ENCODE results near the gene STEAP1.

The STEAP1 gene

GRCh38 chr7:90169891-90170290 lies 15.6 kb downstream of the STEAP1 start:
- H3K36me3 ChIP-seq: no peaks in the 10 kb centered on the region
- H3K9me3 ChIP-seq: no peaks in the 10 kb centered on the region
- no peak overlapping the region for H3K27ac ChIP-seq
- no peaks in the 10 kb centered on the region for H3K4me1 ChIP-seq (ENCODE audit: control insufficient read depth in 1 of 2, insufficient read depth in 1 of 2, low read depth in 1 of 2, low read length in 1 of 2)
- H3K4me3 ChIP-seq (ENCODE audit: low read depth in 1 of 2, low read length in 1 of 2): no peak overlapping the region
- TF ChIP-seq CTCF (IDR thresholded peaks at IDR 0.05): no peak
- peaks cover 9% of the 10 kb centered on the region for H3K27me3 ChIP-seq

- peaks cover 13% of the 10 kb centered on the region for H3K9me3 ChIP-seq
- no peak overlapping the region for H3K4me3 ChIP-seq (ENCODE audit: low read depth in 1 of 2, low read length in 1 of 2)
- no peak overlapping the region for H3K27ac ChIP-seq
- H3K36me3 ChIP-seq: no peaks in the 10 kb centered on the region
- no peaks in the 10 kb centered on the region for H3K4me1 ChIP-seq (ENCODE audit: control insufficient read depth in 1 of 2, insufficient read depth in 1 of 2, low read depth in 1 of 2, low read length in 1 of 2)
- no peaks in the 10 kb centered on the region for H3K27me3 ChIP-seq
- no peak for TF ChIP-seq CTCF (IDR thresholded peaks at IDR 0.05)
Observed at GRCh38 chr7:90172121-90172520, 17.9 kb downstream of the STEAP1 start.

GRCh38 chr7:90172624-90173023 lies 18.4 kb downstream of the STEAP1 start:
- H3K27ac ChIP-seq: no peak overlapping the region
- no peak for TF ChIP-seq CTCF (IDR thresholded peaks at IDR 0.05)
- peaks cover 13% of the 10 kb centered on the region for H3K9me3 ChIP-seq
- no peaks in the 10 kb centered on the region for H3K27me3 ChIP-seq
- no peak overlapping the region for H3K4me3 ChIP-seq (ENCODE audit: low read depth in 1 of 2, low read length in 1 of 2)
- no peaks in the 10 kb centered on the region for H3K36me3 ChIP-seq
- no peaks in the 10 kb centered on the region for H3K4me1 ChIP-seq (ENCODE audit: control insufficient read depth in 1 of 2, insufficient read depth in 1 of 2, low read depth in 1 of 2, low read length in 1 of 2)

- Histone ChIP-seq H3K4me1 (ENCODE audit: control insufficient read depth in 1 of 2, insufficient read depth in 1 of 2, low read depth in 1 of 2, low read length in 1 of 2) (no peaks in the 10 kb centered on the region), H3K4me3 (ENCODE audit: low read depth in 1 of 2, low read length in 1 of 2) (no peak overlapping the region), H3K9me3 (peaks cover 13% of the 10 kb centered on the region), H3K36me3 (no peaks in the 10 kb centered on the region), H3K27ac (no peak overlapping the region), H3K27me3 (no peaks in the 10 kb centered on the region)
- TF ChIP-seq CTCF (IDR thresholded peaks at IDR 0.05): no peak
Observed at GRCh38 chr7:90173127-90173844, 19.0 kb downstream of the STEAP1 start.

GRCh38 chr7:90175667-90176066 lies 21.4 kb downstream of the STEAP1 start:
- no peaks in the 10 kb centered on the region for H3K4me1 ChIP-seq (ENCODE audit: control insufficient read depth in 1 of 2, insufficient read depth in 1 of 2, low read depth in 1 of 2, low read length in 1 of 2)
- no peak overlapping the region for H3K4me3 ChIP-seq (ENCODE audit: low read depth in 1 of 2, low read length in 1 of 2)
- no peak for TF ChIP-seq CTCF (IDR thresholded peaks at IDR 0.05)
- H3K27ac ChIP-seq: no peak overlapping the region
- H3K9me3 ChIP-seq: peaks cover 13% of the 10 kb centered on the region
- H3K27me3 ChIP-seq: no peaks in the 10 kb centered on the region
- no peaks in the 10 kb centered on the region for H3K36me3 ChIP-seq

Measured in neutrophil (primary cell).